NOMO-1 (cell line): ENCODE measurements around the gene PF4V1.
A peak's percentile ranks its signal among the peaks of the same experiment; 100 is the strongest.
"Not testable (repeated sequence)": the region's sequence is repeated elsewhere in the genome, so short reads cannot be mapped to it uniquely, and the experiment has no call there.

Experiments
- DNase-seq, 2 experiments: peaks; one replicate each; lab custom pipeline; 2025; ENCODE audit not compliant: unreplicated experiment in 2 of 2; lab: John Stamatoyannopoulos, UW

Gene PF4V1

GRCh38 chr4:73869130-73870055 is 16.3 kb downstream of the PF4V1 start, which contains the start of gene CXCL1:
Gene CXCL1 (plus strand): TSS chr4:73869393. CDS start chr4:73869471, 78 bp downstream.
- DNase-seq: no peak

- no peak for DNase-seq
Measured at GRCh38 chr4:73870260-73870659, 17.2 kb downstream of the PF4V1 start.

GRCh38 chr4:73870768-73871167 is 17.7 kb downstream of the PF4V1 start:
- DNase-seq: no peak

DNA sequence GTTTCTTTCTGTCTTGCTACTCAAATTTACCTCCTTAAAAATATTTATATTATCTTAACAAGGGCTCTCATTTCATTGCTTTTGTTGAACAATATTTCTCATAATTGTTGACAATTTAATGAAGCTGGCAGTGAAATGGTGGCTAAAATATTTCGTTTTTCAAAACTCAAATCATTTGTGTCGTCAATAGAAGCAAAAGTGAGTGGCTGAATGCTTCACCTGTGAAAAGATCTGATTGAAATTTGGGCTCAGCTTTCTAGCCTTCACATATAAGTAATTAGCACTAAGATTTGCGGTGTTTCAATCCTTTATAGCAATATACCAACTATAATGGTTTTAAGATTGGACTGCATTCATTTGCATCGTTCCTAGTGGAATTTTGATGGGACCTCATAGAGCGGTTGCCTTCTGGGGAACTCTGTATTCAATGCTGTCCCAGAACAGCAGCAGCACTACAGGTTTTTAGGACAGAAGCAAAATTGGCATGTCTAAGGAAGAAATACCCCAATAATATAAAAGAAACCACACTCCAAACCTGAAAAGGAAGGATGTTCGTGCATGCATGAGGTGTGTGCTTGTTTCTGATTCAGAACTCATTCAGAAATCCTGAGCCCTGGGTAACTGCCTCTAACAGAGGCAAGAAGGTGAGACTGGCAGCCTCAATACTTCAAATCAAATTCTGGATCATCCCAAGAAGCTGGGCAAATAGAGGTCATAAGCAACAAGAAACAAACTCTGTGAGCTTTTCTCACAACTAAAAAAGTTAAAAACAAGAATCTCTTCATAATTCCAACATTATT is 18.6 kb downstream of the PF4V1 start:
- no peak for DNase-seq

DNA sequence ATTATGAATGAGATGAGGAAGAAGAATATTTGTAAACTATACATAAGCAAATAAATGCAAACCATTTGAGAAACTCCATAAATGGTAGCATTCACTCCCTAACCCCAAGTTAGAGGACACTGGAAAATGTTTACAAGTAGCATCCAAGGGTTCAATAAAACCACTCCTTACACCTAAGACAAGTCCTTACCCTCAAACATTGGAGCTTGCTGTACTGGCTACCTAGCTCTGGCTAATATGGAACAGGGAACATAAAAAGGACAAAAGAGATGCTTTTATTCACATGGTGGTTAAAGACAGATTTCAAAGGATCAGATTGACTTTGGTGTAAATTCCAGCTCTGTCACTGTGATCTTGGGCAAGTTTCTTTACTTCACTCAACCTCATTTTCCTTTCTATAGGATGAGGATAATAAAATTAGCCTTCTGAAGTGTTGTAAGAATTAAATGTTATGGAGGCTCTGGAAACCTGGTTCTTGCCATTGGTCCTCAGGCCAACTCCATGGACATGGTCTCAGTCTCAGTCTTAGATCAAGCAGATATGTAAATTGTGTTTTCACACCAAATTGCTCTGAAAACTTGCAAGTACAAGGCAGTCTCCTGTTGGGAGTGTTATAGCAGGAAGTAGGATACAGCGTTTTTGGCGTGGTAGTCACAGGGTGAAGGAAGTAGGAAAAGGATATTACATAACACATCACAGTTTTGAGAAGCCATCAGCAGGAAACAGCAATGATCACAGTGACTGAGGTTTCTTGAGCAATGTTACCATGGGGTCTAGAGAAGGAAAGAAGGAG is 19.4 kb downstream of the PF4V1 start:
- peak; percentile 38 to 72 for DNase-seq

GRCh38 chr4:73874386-73874785 is 21.3 kb downstream of the PF4V1 start:
- peak in 1 of 2 experiments; percentile 45 for DNase-seq

GRCh38 chr4:73875401-73875800 is 22.3 kb downstream of the PF4V1 start:
- DNase-seq: no peak

DNA sequence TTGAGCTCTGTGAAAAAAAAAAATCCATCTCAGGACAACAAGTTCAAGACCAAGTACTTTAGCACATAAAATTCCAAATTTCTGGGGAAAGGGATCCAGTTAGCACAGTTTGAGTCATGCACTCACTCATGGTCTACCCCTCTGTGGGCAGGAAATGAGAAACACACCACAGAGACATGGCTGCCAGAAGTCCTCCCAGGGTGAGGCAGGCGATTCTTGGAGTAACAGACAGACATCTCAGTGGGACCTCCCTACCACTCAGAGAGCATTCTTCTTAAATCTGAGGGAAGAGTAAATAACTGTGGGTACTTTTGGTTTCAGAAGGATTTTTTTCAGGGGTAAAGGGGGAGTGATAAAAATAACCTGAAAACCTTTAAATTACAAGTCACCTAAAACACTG is 30.2 kb downstream of the PF4V1 start:
- DNase-seq: no peak

GRCh38 chr4:73885574-73886267 is 32.6 kb downstream of the PF4V1 start:
- no peak for DNase-seq

DNA sequence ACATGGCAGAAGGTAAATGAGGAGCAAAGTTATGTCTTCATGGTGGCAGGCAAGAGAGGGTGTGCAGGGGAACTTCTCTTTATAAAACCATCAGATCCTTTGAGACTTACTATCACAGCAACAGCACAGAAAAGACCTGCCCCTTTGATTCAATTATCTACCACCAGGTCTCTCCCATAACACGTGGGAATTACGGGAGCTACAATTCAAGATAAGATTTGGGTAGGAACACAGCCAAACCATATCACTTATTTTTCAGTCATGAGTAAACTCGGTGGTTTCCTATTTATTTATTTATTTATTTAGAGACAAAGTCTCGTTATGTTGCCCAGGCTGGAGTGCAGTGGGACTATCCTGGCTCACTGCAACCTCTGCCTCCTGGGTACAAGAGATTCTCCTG is 38.2 kb downstream of the PF4V1 start:
- no peak for DNase-seq

DNA sequence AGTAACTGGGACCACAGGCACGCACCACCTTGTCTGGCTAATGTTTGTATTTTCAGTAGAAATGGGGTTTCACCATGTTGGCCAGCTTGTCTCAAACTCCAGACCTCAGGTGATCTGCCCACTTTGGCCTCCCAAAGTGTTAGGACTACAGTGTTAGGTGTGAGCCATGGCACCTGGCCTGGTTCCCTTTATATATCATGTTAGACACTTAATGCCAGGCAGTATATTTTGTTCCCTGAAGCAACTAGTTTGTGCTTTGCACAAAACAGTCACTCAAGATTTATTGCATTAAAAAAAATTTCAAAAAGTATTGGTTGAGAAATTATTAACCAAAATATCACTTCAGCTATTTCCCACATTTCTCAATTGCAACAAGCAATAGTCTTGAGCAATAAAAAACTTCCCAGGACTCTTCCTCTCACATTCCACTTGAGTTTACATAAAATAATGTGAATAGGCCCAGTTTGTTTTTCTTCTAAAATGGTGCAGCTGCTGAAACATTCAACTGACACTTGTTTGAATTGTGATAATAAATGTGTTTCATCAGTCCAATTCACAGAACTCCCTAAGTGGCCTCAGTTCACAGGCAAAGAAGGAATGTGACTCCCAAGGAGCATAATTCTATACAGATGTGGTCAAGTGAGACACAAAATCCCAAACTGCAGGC is 38.8 kb downstream of the PF4V1 start:
- DNase-seq: no peak

- DNase-seq: no peak
Measured at GRCh38 chr4:73892966-73893365, 39.9 kb downstream of the PF4V1 start.

- DNase-seq: no peak
Measured at GRCh38 chr4:73894001-73894400, 40.9 kb downstream of the PF4V1 start.

GRCh38 chr4:73895201-73896175 is 42.4 kb downstream of the PF4V1 start:
- DNase-seq: no peak

- DNase-seq: no peak
Measured at GRCh38 chr4:73896416-73896815, 43.3 kb downstream of the PF4V1 start.

GRCh38 chr4:73897380-73898136 is 44.5 kb downstream of the PF4V1 start:
- no peak for DNase-seq

DNA sequence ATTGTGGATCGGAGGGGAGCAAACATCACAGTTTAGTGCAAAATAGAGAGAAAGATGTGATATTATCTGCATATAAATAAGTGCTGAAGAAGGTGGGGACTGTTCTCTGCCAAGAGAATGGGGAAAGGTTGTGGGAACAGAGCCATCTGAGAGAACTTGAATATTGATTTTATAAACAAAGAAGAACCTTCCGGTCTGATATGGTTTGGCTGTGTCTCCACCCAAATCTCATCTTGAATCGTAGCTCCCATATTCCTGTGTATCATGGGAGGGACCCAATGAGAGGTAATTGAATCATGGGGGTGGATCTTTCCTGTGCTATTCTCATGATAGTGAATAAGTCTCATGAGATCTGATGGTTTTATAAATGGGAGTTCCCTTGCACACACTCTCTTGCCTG is 46.2 kb downstream of the PF4V1 start:
- not testable (repeated sequence) for DNase-seq

DNA sequence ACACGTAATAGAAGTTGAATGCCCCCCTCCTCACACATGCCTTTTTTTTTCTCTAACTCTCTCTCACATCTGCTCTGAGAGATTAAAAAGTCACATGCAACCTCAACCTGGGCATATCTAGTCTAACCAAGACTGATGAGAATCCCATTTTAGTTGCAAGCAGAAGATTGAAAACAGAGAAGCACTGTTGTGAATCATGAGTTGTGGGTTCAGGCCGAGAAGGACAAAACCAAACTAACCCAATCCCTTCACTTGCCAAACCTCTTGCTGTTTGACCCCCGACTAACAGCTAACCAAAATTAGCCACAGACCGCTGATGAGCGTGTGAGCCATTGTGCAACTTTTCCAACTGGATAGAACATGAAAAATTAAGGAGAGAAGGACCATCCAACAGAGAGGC is 47.9 kb downstream of the PF4V1 start:
- DNase-seq: no peak
